Dedifferentiated amniotic fluid mesenchymal stem cell (primary cell): ENCODE measurements around the gene OR13A1.
"Not testable (repeated sequence)": the region's sequence is repeated elsewhere in the genome, so short reads cannot be mapped to it uniquely, and the experiment has no call there.

ENCODE experiments used
- DNase-seq: peaks from one replicate; pipeline ENCODE4 v3.0.0-alpha.2; 2016; ENCODE audit errors: extremely low spot score

Gene OR13A1

GRCh38 chr10:45315508-45315907 is at the start of gene OR13A1:
Gene OR13A1 (minus strand): TSS chr10:45315608. CDS start chr10:45304422, 11,186 bp downstream.
- DNase-seq = no peak

- not testable (repeated sequence) for DNase-seq
These were observed 46.8 kb upstream of the OR13A1 start for GRCh38 chr10:45361983-45362799.

GRCh38 chr10:45358961-45359360 is 43.6 kb upstream of the OR13A1 start:
- not testable (repeated sequence) for DNase-seq

- DNase-seq = no peak
These were observed 40.1 kb upstream of the OR13A1 start for GRCh38 chr10:45355494-45355893.

GRCh38 chr10:45354261-45354660 is 38.9 kb upstream of the OR13A1 start:
- no peak for DNase-seq

- DNase-seq = no peak
These were observed 37.8 kb upstream of the OR13A1 start for GRCh38 chr10:45353186-45353585.

GRCh38 chr10:45348196-45348765 is 32.9 kb upstream of the OR13A1 start:
- not testable (repeated sequence) for DNase-seq

GRCh38 chr10:45347464-45347863 is 32.1 kb upstream of the OR13A1 start:
- not testable (repeated sequence) for DNase-seq

- not testable (repeated sequence) for DNase-seq
These were observed 31.4 kb upstream of the OR13A1 start for GRCh38 chr10:45346652-45347335.

GRCh38 chr10:45340420-45340819 is 25.0 kb upstream of the OR13A1 start:
- not testable (repeated sequence) for DNase-seq

- no peak for DNase-seq
These were observed 24.5 kb upstream of the OR13A1 start for GRCh38 chr10:45339894-45340293.

GRCh38 chr10:45331824-45332223 is 16.4 kb upstream of the OR13A1 start:
- DNase-seq = not testable (repeated sequence)

GRCh38 chr10:45326864-45327263 is 11.5 kb upstream of the OR13A1 start:
- DNase-seq = not testable (repeated sequence)

GRCh38 chr10:45325116-45325515 is 9.7 kb upstream of the OR13A1 start:
- no peak for DNase-seq

GRCh38 chr10:45319702-45320101 is 4.3 kb upstream of the OR13A1 start:
- no peak for DNase-seq

- DNase-seq = no peak
These were observed 2.0 kb downstream of the OR13A1 start for GRCh38 chr10:45313264-45313873.

- no peak for DNase-seq
These were observed 6.7 kb downstream of the OR13A1 start for GRCh38 chr10:45308707-45309106.

- no peak for DNase-seq
These were observed 12.8 kb downstream of the OR13A1 start for GRCh38 chr10:45302573-45302972.

GRCh38 chr10:45298341-45298955 is 17.0 kb downstream of the OR13A1 start:
- DNase-seq = not testable (repeated sequence)

- DNase-seq = no peak
These were observed 20.7 kb downstream of the OR13A1 start for GRCh38 chr10:45294681-45295080.

GRCh38 chr10:45286980-45287379 is 28.4 kb downstream of the OR13A1 start:
- DNase-seq = no peak

- no peak for DNase-seq
These were observed 33.3 kb downstream of the OR13A1 start for GRCh38 chr10:45282061-45282460.
